CD4-positive, CD25-positive, alpha-beta regulatory T cell (primary cell): Measurements from ENCODE around the gene CHST6. TPM values are rescaled to one million over a fixed set of nuclear protein-coding genes. Genes with fewer than 3 reads are reported as not detected.
A peak's percentile ranks its signal among the peaks of the same experiment; 100 is the strongest.
"Not testable (repeated sequence)": the region's sequence is repeated elsewhere in the genome, so short reads cannot be mapped to it uniquely, and the experiment has no call there.

Source experiments
- ATAC-seq, 2 donors: fragments of 150-1000 bp; cut with Tn5 transposase; one replicate each; pipeline ENCODE4 v1.10.0; 2021; ENCODE audit warnings: low read depth in 2 of 2, moderate number of reproducible peaks in 2 of 2, moderate library complexity in 1 of 2
- DNase-seq, 3 donors: peaks; one replicate each; pipeline versions ENCODE4 v3.0.0 to v3.0.0-alpha.2; 2012 to 2022; ENCODE audit warnings: mixed read lengths in 1 of 3
- H3K27ac ChIP-seq: one replicate; pipeline ENCODE4 v1.7.0; 2013; ENCODE audit warnings: mild to moderate bottlenecking, low read length; ENCODE audit not compliant: insufficient read depth, poor library complexity, severe bottlenecking
- H3K27me3 ChIP-seq: one replicate; pipeline ENCODE4 v1.7.0; 2013; ENCODE audit warnings: low read length; ENCODE audit not compliant: control insufficient read depth, insufficient read depth
- H3K36me3 ChIP-seq: one replicate; pipeline ENCODE4 v1.7.0; 2013; ENCODE audit warnings: mild to moderate bottlenecking, low read length, moderate library complexity; ENCODE audit not compliant: control insufficient read depth, insufficient read depth
- H3K4me1 ChIP-seq: 2 replicates; pipeline ENCODE4 v1.7.0; 2013; ENCODE audit warnings: mild to moderate bottlenecking, low read length; ENCODE audit not compliant: insufficient read depth, control insufficient read depth, poor library complexity, severe bottlenecking
- H3K4me3 ChIP-seq: one replicate; pipeline ENCODE4 v1.7.0; 2013; ENCODE audit warnings: low read depth, mild to moderate bottlenecking, low read length, moderate library complexity
- H3K9me3 ChIP-seq, 2 experiments: 1 replicate in 1 of 2; 2 replicates in 1 of 2; pipeline ENCODE4 v1.7.0; 2013; ENCODE audit warnings: low read length in 2 of 2, mild to moderate bottlenecking in 1 of 2, moderate library complexity in 1 of 2; ENCODE audit not compliant: control insufficient read depth in 2 of 2
- H3K27ac Mint-ChIP-seq, 3 donors: one replicate each; pipeline ENCODE4 v1.8.0; 2020 to 2022; ENCODE audit warnings: mild to moderate bottlenecking in 3 of 3, mixed read lengths in 3 of 3, moderate library complexity in 2 of 3
- H3K27me3 Mint-ChIP-seq: one replicate; pipeline ENCODE4 v1.8.0; 2022; ENCODE audit warnings: mild to moderate bottlenecking, mixed read lengths
- H3K36me3 Mint-ChIP-seq: one replicate; pipeline ENCODE4 v1.8.0; 2020; ENCODE audit warnings: mixed read lengths
- H3K4me1 Mint-ChIP-seq, 4 donors: one replicate each; pipeline ENCODE4 v1.8.0; 2020 to 2022; ENCODE audit warnings: mixed read lengths in 4 of 4, mild to moderate bottlenecking in 1 of 4
- H3K4me3 Mint-ChIP-seq, 4 donors: one replicate each; pipeline ENCODE4 v1.8.0; 2020 to 2022; ENCODE audit warnings: mild to moderate bottlenecking in 4 of 4, mixed read lengths in 4 of 4, moderate library complexity in 3 of 4
- H3K9me3 Mint-ChIP-seq, 7 donors: one replicate each; pipeline ENCODE4 v1.8.0; 2020 to 2022; ENCODE audit warnings: mixed read lengths in 7 of 7, mild to moderate bottlenecking in 3 of 7, moderate library complexity in 2 of 7
- polyA plus RNA-seq, 4 donors: library from polyadenylated mRNA; unstranded; fragments of 300-500 nt; fragmentation: Illumina TruSeq; gene quantifications; one replicate each; pipeline ENCODE4 v1.2.3, GENCODE V29; 2021
- total RNA-seq: library from RNA; stranded (reverse); gene quantifications from one replicate; pipeline ENCODE4 v1.2.3, GENCODE V29; 2022

CHST6 gene
- not detected for total RNA-seq
- not detected for polyA plus RNA-seq

DNA sequence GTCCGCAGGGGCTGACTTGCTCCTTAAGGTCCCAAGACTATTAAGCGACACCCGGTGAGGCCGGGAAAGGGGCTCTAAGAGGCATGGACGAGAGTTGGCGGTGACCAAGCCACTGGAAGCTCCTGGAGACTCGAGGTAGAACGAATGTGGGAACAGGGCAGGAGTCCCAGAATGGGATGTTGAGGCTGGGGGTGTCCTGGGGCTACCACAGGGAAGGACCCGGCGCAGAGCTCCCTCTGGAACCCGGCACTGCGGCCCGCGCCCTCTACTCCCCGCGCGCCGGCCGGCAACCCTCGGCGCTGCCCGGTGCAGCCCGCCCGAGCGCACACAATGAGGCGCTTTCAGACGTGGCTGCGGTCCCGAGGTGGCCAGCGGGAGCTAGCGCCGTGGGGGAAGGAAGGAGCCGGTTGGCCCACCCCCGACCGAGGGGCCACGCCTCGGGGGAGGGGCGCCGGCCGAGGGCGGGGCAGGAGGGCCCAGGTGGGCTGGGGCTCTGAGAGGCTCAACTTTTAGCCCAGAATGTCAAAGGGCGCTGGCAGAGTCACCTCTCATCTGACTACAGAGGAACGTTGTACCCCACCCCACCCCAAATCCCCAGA, at the start of gene CHST6:
TSS of gene CHST6 (minus strand) at position 366 of the 599 bp plus-strand sequence. CDS start 15,613 bp downstream, outside the sequence.
- Histone ChIP-seq H3K4me1 (peaks cover 6% of the 10 kb centered on the region), H3K27me3 (peaks cover 4% of the 10 kb centered on the region), H3K4me3 (no peak within 1 kb of the TSS), H3K27ac (no peak within 1 kb of the TSS), H3K9me3 (no peaks in the 10 kb centered on the region), H3K36me3 (no peaks in the 10 kb centered on the region)
- peak in 1 of 3 donors; percentile 13 for DNase-seq
- peaks cover 51% of the 10 kb centered on the region for H3K27me3 Mint-ChIP-seq
- H3K9me3 Mint-ChIP-seq: no peaks in the 10 kb centered on the region
- H3K4me3 Mint-ChIP-seq: peak within 1 kb of the TSS in 2 of 4 donors; percentile 33 to 79
- H3K27ac Mint-ChIP-seq: no peak within 1 kb of the TSS
- peak in 1 of 2 donors; percentile 37 for ATAC-seq
- H3K36me3 Mint-ChIP-seq: no peaks in the 10 kb centered on the region
- H3K4me1 Mint-ChIP-seq: peaks cover 0 to 10% (median 0%) of the 10 kb centered on the region in 4 donors

DNA sequence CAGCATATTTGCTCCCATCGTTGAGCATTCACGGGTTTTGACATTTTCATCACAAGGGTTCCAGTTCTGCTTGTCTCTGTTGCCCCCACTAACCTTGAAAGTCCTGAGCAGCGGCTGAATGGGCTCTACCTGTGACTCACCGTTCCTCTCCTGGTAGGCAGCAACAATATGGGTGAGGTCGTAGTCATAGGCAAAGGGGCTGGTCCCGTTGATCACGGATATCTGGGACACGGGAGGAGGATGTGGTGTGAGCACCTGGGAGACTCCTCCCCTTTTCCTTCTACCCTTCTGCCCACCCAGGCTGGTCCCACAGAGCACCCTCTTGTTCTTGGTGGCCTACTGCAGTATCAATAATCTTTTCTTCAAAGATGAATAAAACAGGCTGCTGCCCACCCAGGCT, 47.2 kb upstream of the CHST6 start:
- not testable (repeated sequence) for H3K36me3 Mint-ChIP-seq, H3K27me3 Mint-ChIP-seq, DNase-seq, H3K4me1 Mint-ChIP-seq, H3K27ac ChIP-seq, H3K4me1 ChIP-seq, H3K9me3 Mint-ChIP-seq, ATAC-seq, H3K4me3 Mint-ChIP-seq, H3K4me3 ChIP-seq, H3K9me3 ChIP-seq, H3K36me3 ChIP-seq, H3K27ac Mint-ChIP-seq, H3K27me3 ChIP-seq

DNA sequence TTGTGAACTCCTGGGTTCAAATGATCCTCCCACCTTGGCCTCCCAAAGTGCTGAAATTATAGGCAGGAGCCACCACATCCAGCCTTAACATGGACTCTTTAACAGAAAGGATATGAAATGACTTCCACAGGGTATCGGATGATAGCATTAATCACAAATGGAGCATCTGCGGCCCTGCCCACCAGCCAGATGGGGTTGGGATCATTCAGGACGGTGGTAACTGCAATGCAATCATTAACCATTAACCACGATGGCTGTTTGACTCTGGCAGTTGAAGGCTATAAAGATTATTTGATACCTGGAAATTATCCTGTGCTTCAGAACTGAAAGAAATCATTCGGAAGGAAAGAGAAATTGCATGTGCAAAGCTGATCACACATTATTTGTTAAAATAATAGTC, 46.0 kb upstream of the CHST6 start:
- Mint-ChIP-seq H3K4me1 (peaks cover 0 to 4% (median 1%) of the 10 kb centered on the region in 4 donors), H3K27ac (no peak overlapping the region), H3K9me3 (no peaks in the 10 kb centered on the region), H3K27me3 (no peaks in the 10 kb centered on the region), H3K4me3 (no peak overlapping the region), H3K36me3 (no peaks in the 10 kb centered on the region)
- Histone ChIP-seq H3K36me3 (no peaks in the 10 kb centered on the region), H3K9me3 (no peaks in the 10 kb centered on the region), H3K27me3 (no peaks in the 10 kb centered on the region), H3K27ac (no peak overlapping the region), H3K4me1 (no peaks in the 10 kb centered on the region), H3K4me3 (no peak overlapping the region)
- DNase-seq (no peak), ATAC-seq (no peak)

DNA sequence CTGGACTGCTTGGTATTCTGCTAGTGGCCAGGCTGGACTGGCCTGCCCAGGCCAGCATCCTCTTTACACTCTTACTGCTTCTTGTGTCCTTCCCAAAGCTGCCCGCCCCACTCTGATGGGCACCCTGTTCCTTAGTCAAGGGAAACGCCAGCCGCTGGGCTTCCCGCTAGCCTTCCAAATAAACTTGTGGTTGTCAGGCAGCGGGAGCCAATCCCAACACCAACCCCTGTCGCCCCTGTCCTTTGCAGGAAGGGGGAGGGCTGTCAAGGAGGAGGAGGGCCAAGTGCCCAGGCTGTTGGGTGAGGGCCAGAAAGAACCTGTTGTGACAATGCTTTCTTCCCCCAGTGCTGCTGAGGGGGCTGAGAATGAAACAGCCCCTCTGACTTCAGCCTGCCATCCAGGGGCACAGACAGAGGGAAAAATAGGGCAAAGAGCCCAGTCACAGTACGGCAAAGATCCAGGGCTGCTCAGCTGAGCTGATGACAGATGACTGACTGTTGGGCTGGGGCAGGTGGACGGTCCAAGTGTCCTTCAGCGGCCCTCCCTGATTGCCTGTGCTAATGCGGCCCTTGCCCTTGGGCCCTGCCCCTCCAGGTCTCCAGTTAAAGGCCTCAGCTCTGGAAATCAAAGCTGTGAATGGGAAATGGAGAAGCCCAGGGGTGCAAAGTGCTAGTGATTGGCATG, 43.8 kb upstream of the CHST6 start:
- not testable (repeated sequence) for H3K9me3 ChIP-seq, H3K9me3 Mint-ChIP-seq, H3K36me3 ChIP-seq, H3K27me3 ChIP-seq, H3K36me3 Mint-ChIP-seq, H3K4me3 Mint-ChIP-seq, H3K4me1 ChIP-seq, H3K27ac Mint-ChIP-seq, H3K4me3 ChIP-seq, ATAC-seq, H3K27me3 Mint-ChIP-seq, H3K4me1 Mint-ChIP-seq, H3K27ac ChIP-seq, DNase-seq

DNA sequence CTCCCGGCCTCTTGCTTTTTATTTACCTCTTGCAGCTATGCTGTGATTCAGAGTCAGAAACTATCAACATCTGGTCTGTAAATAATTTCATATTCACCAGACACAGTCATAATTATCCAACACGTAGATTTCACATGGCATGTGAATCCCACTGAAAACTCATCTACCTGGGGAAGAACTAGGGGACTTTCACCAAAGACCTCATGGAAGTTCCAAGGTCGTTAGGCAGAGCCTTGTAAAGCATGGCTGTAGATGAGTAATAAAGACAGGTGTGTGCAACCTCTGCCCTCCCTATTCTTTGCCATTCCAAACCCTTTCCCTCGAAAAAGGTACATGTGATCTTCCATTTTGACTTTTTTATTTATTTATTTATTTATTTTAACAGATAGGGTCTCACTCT, 42.5 kb upstream of the CHST6 start:
- no peaks in the 10 kb centered on the region for H3K9me3 Mint-ChIP-seq
- H3K36me3 Mint-ChIP-seq: no peaks in the 10 kb centered on the region
- no peak overlapping the region for H3K4me3 Mint-ChIP-seq
- Histone ChIP-seq H3K9me3 (no peaks in the 10 kb centered on the region), H3K4me3 (no peak overlapping the region), H3K36me3 (no peaks in the 10 kb centered on the region), H3K27ac (no peak overlapping the region), H3K27me3 (no peaks in the 10 kb centered on the region), H3K4me1 (no peaks in the 10 kb centered on the region)
- peaks cover 0 to 4% (median 1%) of the 10 kb centered on the region in 4 donors for H3K4me1 Mint-ChIP-seq
- H3K27me3 Mint-ChIP-seq: no peaks in the 10 kb centered on the region
- no peak for DNase-seq
- H3K27ac Mint-ChIP-seq: no peak overlapping the region
- ATAC-seq: no peak

DNA sequence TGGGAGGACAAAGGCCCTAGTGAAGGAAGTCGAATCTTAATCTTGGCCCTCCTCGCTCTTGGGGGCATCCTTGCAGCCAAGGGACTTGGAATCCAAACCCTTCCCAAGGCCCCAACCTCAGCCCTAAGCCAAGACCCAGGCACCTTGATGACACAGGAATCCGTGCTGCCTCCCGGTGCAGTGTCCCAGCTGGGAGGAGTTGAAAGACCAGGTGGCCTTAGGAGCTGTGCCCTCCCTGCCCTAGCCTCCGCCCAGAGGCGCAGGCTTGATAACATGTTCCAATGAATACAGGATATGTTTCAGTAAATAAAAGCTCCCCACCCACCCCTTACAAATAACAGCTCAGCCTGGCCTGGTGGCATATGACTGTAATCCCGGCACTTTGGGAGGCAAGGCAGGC, 40.7 kb upstream of the CHST6 start, which contains the start of gene CHST5:
TSS of gene CHST5 (minus strand) at position 208 of the 400 bp plus-strand sequence. CDS start 5,724 bp downstream, outside the sequence.
- no peaks in the 10 kb centered on the region for H3K9me3 Mint-ChIP-seq
- peaks cover 0 to 4% (median 1%) of the 10 kb centered on the region in 4 donors for H3K4me1 Mint-ChIP-seq
- H3K4me3 Mint-ChIP-seq: no peak within 1 kb of the TSS
- Histone ChIP-seq H3K36me3 (no peaks in the 10 kb centered on the region), H3K27me3 (no peaks in the 10 kb centered on the region), H3K4me1 (no peaks in the 10 kb centered on the region), H3K9me3 (no peaks in the 10 kb centered on the region), H3K27ac (no peak within 1 kb of the TSS), H3K4me3 (no peak within 1 kb of the TSS)
- H3K36me3 Mint-ChIP-seq: no peaks in the 10 kb centered on the region
- DNase-seq (no peak), ATAC-seq (no peak)
- peak within 1 kb of the TSS in 1 of 3 donors; percentile 58 for H3K27ac Mint-ChIP-seq
- no peaks in the 10 kb centered on the region for H3K27me3 Mint-ChIP-seq

DNA sequence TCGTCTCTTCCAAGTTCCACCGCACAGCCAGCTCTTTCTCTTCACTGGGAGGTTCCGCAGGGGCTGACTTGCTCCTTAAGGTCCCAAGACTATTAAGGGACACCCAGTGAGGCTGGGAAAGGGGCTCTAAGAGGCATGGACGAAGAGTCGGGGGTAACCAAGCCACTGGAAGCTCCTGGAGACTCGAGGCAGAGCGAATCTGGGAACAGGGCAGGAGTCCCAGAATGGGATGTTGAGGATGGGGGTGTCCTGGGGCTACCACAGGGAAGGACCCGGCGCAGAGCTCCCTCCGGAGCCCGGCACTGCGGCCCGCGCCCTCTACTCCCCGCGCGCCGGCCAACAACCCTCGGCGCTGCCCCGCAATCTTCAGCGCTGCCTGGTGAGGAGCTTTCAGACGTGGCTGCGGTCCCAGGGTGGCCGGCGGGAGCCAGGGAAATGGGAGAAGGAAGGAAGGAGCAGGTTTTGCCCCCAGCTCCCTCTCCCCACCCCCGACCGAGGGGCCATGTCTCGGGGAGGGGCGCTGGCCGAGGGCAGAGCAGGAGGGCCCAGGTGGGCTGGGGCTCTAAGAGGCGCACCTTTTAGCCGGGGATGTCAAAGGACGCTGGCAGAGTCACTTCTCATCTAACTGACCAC, 40.1 kb upstream of the CHST6 start:
- no peaks in the 10 kb centered on the region for H3K27me3 ChIP-seq
- no peaks in the 10 kb centered on the region for H3K9me3 Mint-ChIP-seq
- H3K36me3 ChIP-seq: no peaks in the 10 kb centered on the region
- H3K27ac ChIP-seq: no peak overlapping the region
- H3K27ac Mint-ChIP-seq: no peak overlapping the region
- no peaks in the 10 kb centered on the region for H3K4me1 ChIP-seq
- no peaks in the 10 kb centered on the region for H3K27me3 Mint-ChIP-seq
- H3K4me3 ChIP-seq: no peak overlapping the region
- DNase-seq (no peak), ATAC-seq (no peak)
- H3K4me3 Mint-ChIP-seq: no peak overlapping the region
- H3K9me3 ChIP-seq: no peaks in the 10 kb centered on the region
- H3K36me3 Mint-ChIP-seq: no peaks in the 10 kb centered on the region
- peaks cover 0 to 1% (median under 1%) of the 10 kb centered on the region in 4 donors for H3K4me1 Mint-ChIP-seq
